Subcutaneous abdominal adipose tissue (tissue), 5 donors: Measurements from ENCODE around the gene IL7R.
"Not testable (repeated sequence)": the region's sequence is repeated elsewhere in the genome, so short reads cannot be mapped to it uniquely, and the experiment has no call there.

ENCODE experiments used
- H3K27ac ChIP-seq: one replicate; pipeline ENCODE4 v1.7.0; 2013; ENCODE audit warnings: low read depth, mild to moderate bottlenecking, inconsistent platforms, low read length, moderate library complexity
- H3K27me3 ChIP-seq, 5 donors: one replicate each; pipeline ENCODE4 v1.7.0; 2013; ENCODE audit warnings: low read length in 5 of 5, inconsistent platforms in 1 of 5; ENCODE audit not compliant: control insufficient read depth in 5 of 5, insufficient read depth in 4 of 5
- H3K36me3 ChIP-seq, 5 donors: one replicate each; pipeline ENCODE4 v1.7.0; 2013; ENCODE audit warnings: low read length in 5 of 5; ENCODE audit not compliant: control insufficient read depth in 5 of 5, insufficient read depth in 5 of 5
- H3K4me1 ChIP-seq, 5 donors: one replicate each; pipeline ENCODE4 v1.7.0; 2013; ENCODE audit warnings: low read length in 5 of 5, mild to moderate bottlenecking in 3 of 5, moderate library complexity in 1 of 5; ENCODE audit not compliant: control insufficient read depth in 5 of 5, insufficient read depth in 5 of 5
- H3K4me3 ChIP-seq, 5 donors: one replicate each; pipeline ENCODE4 v1.7.0; 2013; ENCODE audit warnings: low read length in 5 of 5, low read depth in 1 of 5
- H3K9ac ChIP-seq, 5 donors: one replicate each; pipeline ENCODE4 v1.7.0; 2013; ENCODE audit warnings: low read length in 5 of 5, mild to moderate bottlenecking in 4 of 5, moderate library complexity in 3 of 5
- H3K9me3 ChIP-seq, 5 donors: one replicate each; pipeline ENCODE4 v1.7.0; 2013; ENCODE audit warnings: low read length in 5 of 5; ENCODE audit not compliant: control insufficient read depth in 5 of 5
- donor health status: healthy.
- donor health status: healthy.
- donor health status: healthy.
- donor health status: healthy.
- donor health status: healthy.

Gene IL7R

GRCh38 chr5:35854248-35854647 lies 2.4 kb upstream of the IL7R start:
- H3K4me1 ChIP-seq: peaks cover 0 to 22% (median 7%) of the 10 kb centered on the region in 5 donors
- H3K27me3 ChIP-seq: no peaks in the 10 kb centered on the region
- no peaks in the 10 kb centered on the region for H3K9me3 ChIP-seq
- no peaks in the 10 kb centered on the region for H3K36me3 ChIP-seq
- no peak overlapping the region for H3K9ac ChIP-seq
- H3K27ac ChIP-seq: no peak overlapping the region
- H3K4me3 ChIP-seq: no peak overlapping the region

GRCh38 chr5:35855187-35855586 lies 1.5 kb upstream of the IL7R start:
- Histone ChIP-seq H3K27ac (no peak overlapping the region), H3K9me3 (no peaks in the 10 kb centered on the region), H3K9ac (no peak overlapping the region), H3K27me3 (no peaks in the 10 kb centered on the region), H3K4me3 (no peak overlapping the region), H3K4me1 (peaks cover 0 to 22% (median 7%) of the 10 kb centered on the region in 5 donors), H3K36me3 (no peaks in the 10 kb centered on the region)

GRCh38 chr5:35856186-35856764 lies 416 bp upstream of the IL7R start:
- H3K36me3 ChIP-seq, H3K9me3 ChIP-seq, H3K9ac ChIP-seq, H3K4me3 ChIP-seq, H3K27ac ChIP-seq, H3K27me3 ChIP-seq: not testable (repeated sequence)
- H3K4me1 ChIP-seq: peaks cover 0 to 15% (median 3%) of the 10 kb centered on the region in 5 donors

GRCh38 chr5:35857606-35858205 lies 1.0 kb downstream of the IL7R start:
- Histone ChIP-seq H3K27me3 (no peaks in the 10 kb centered on the region), H3K36me3 (no peaks in the 10 kb centered on the region), H3K4me1 (peaks cover 0 to 7% (median 0%) of the 10 kb centered on the region in 5 donors), H3K9me3 (no peaks in the 10 kb centered on the region), H3K4me3 (no peak overlapping the region), H3K27ac (no peak overlapping the region), H3K9ac (no peak overlapping the region)

- H3K4me3 ChIP-seq: no peak overlapping the region
- H3K36me3 ChIP-seq: no peaks in the 10 kb centered on the region
- no peaks in the 10 kb centered on the region for H3K27me3 ChIP-seq
- no peaks in the 10 kb centered on the region for H3K9me3 ChIP-seq
- H3K4me1 ChIP-seq: peaks cover 0 to 2% (median 0%) of the 10 kb centered on the region in 5 donors
- H3K27ac ChIP-seq: no peak overlapping the region
- H3K9ac ChIP-seq: no peak overlapping the region
Observed at GRCh38 chr5:35859101-35859661, 2.5 kb downstream of the IL7R start.

- no peak overlapping the region for H3K9ac ChIP-seq
- no peaks in the 10 kb centered on the region for H3K27me3 ChIP-seq
- peaks cover 0 to 2% (median 0%) of the 10 kb centered on the region in 5 donors for H3K4me1 ChIP-seq
- no peak overlapping the region for H3K27ac ChIP-seq
- no peak overlapping the region for H3K4me3 ChIP-seq
- no peaks in the 10 kb centered on the region for H3K36me3 ChIP-seq
- H3K9me3 ChIP-seq: no peaks in the 10 kb centered on the region
Observed at GRCh38 chr5:35860686-35861085, 4.0 kb downstream of the IL7R start.

GRCh38 chr5:35861718-35862117 lies 5.0 kb downstream of the IL7R start:
- Histone ChIP-seq H3K27me3 (no peaks in the 10 kb centered on the region), H3K9me3 (no peaks in the 10 kb centered on the region), H3K36me3 (no peaks in the 10 kb centered on the region), H3K9ac (no peak overlapping the region), H3K4me1 (peaks cover 0 to under 1% (median 0%) of the 10 kb centered on the region in 5 donors), H3K4me3 (no peak overlapping the region), H3K27ac (no peak overlapping the region)

GRCh38 chr5:35862126-35862525 lies 5.4 kb downstream of the IL7R start:
- H3K9ac ChIP-seq: no peak overlapping the region
- H3K27me3 ChIP-seq: no peaks in the 10 kb centered on the region
- no peak overlapping the region for H3K27ac ChIP-seq
- no peaks in the 10 kb centered on the region for H3K36me3 ChIP-seq
- no peaks in the 10 kb centered on the region for H3K9me3 ChIP-seq
- H3K4me3 ChIP-seq: no peak overlapping the region
- no peaks in the 10 kb centered on the region for H3K4me1 ChIP-seq

DNA sequence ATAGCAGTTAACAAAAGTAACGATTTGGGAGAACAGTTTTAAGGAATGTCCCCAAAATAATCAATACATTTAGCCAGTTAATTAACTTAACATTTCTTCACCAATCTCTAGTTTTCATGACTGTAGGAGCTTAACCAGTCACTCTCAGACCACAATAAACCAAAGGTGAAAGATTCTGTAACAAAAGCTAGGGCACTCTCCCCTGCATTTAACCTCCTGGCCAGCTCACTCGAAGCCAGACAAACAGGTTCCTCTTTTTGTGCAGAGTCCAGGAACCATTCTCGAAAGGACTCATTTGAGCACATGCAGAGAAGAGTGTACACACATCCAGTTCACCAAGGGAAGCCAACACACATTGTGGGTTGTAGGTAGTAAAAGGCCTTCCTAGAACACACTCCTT lies 6.5 kb downstream of the IL7R start:
- no peaks in the 10 kb centered on the region for H3K4me1 ChIP-seq
- no peak overlapping the region for H3K27ac ChIP-seq
- H3K36me3 ChIP-seq: no peaks in the 10 kb centered on the region
- H3K27me3 ChIP-seq: no peaks in the 10 kb centered on the region
- H3K9me3 ChIP-seq: no peaks in the 10 kb centered on the region
- no peak overlapping the region for H3K9ac ChIP-seq
- H3K4me3 ChIP-seq: no peak overlapping the region

GRCh38 chr5:35867998-35868397 lies 11.3 kb downstream of the IL7R start:
- Histone ChIP-seq H3K9ac (no peak overlapping the region), H3K9me3 (no peaks in the 10 kb centered on the region), H3K4me1 (no peaks in the 10 kb centered on the region), H3K36me3 (no peaks in the 10 kb centered on the region), H3K27ac (no peak overlapping the region), H3K4me3 (no peak overlapping the region), H3K27me3 (no peaks in the 10 kb centered on the region)
